Common myeloid progenitor, CD34-positive (primary cell): Measurements from ENCODE around the gene CD38.

Experiments used
- CTCF ChIA-PET: fragments of 350-600 bp; sonication (Branson Sonifier 250); formaldehyde crosslinking; loops from one replicate; lab custom pipeline; 2021; ENCODE audit warnings: antibody characterized with exemption; lab: Charles Lee
- POLR2A ChIA-PET: fragments of 350-600 bp; sonication (Branson Sonifier 250); formaldehyde crosslinking; loops from one replicate; lab custom pipeline; 2021; ENCODE audit warnings: antibody characterized with exemption; lab: Charles Lee
- DNase-seq, 3 donors: peaks; one replicate each; pipeline versions ENCODE4 v3.0.0 to v3.0.0-alpha.2; 2013
- H3K27ac ChIP-seq, 2 experiments: 1 replicate in 1 of 2; 2 replicates in 1 of 2; pipeline ENCODE4 v1.7.0; 2013; ENCODE audit warnings: inconsistent platforms in 2 of 2, low read length in 2 of 2, mild to moderate bottlenecking in 2 of 2, low read depth in 1 of 2, moderate library complexity in 1 of 2; ENCODE audit not compliant: severe bottlenecking in 2 of 2, insufficient read depth in 1 of 2, poor library complexity in 1 of 2
- H3K27me3 ChIP-seq, 5 experiments: replicated peaks in 2 of 5; 1 replicate in 3 of 5; 2 replicates in 2 of 5; pipeline versions ENCODE4 v1.6.1 to v1.7.0; 2013; ENCODE audit warnings: low read length in 4 of 5, mild to moderate bottlenecking in 2 of 5, moderate library complexity in 2 of 5, inconsistent platforms in 1 of 5; ENCODE audit not compliant: insufficient read depth in 5 of 5, control insufficient read depth in 4 of 5
- H3K36me3 ChIP-seq, 4 experiments: 1 replicate in 2 of 4; 2 replicates in 2 of 4; pipeline versions ENCODE4 v1.6.1 to v1.7.0; 2013; ENCODE audit warnings: low read length in 3 of 4, control low read depth in 1 of 4, mild to moderate bottlenecking in 1 of 4; ENCODE audit not compliant: control insufficient read depth in 4 of 4, insufficient read depth in 4 of 4
- H3K4me1 ChIP-seq, 4 experiments: 1 replicate in 3 of 4; 2 replicates in 1 of 4; pipeline versions ENCODE4 v1.6.1 to v1.7.1; 2013; ENCODE audit warnings: low read length in 3 of 4, mild to moderate bottlenecking in 3 of 4, control low read depth in 1 of 4, inconsistent platforms in 1 of 4, moderate library complexity in 1 of 4; ENCODE audit not compliant: control insufficient read depth in 4 of 4, insufficient read depth in 4 of 4; ENCODE audit errors: control extremely low read depth in 1 of 4
- H3K4me3 ChIP-seq, 7 experiments: 1 replicate in 4 of 7; 2 replicates in 3 of 7; pipeline versions ENCODE4 v1.5.1 to v1.7.0; 2013; ENCODE audit warnings: mild to moderate bottlenecking in 7 of 7, low read length in 6 of 7, moderate library complexity in 6 of 7, inconsistent platforms in 2 of 7, low read depth in 2 of 7, control low read depth in 1 of 7; ENCODE audit not compliant: insufficient read depth in 4 of 7, control insufficient read depth in 1 of 7; ENCODE audit errors: extremely low read depth in 1 of 7
- H3K9me3 ChIP-seq, 5 experiments: 1 replicate in 4 of 5; 2 replicates in 1 of 5; pipeline versions ENCODE4 v1.6.1 to v1.7.1; 2013; ENCODE audit warnings: low read length in 4 of 5, mild to moderate bottlenecking in 2 of 5, inconsistent platforms in 1 of 5, low read depth in 1 of 5, moderate library complexity in 1 of 5; ENCODE audit not compliant: control insufficient read depth in 4 of 5, insufficient read depth in 2 of 5; ENCODE audit errors: control extremely low read depth in 1 of 5
- WGBS: methylation state at CpG from one replicate; pipeline ENCODE4 v1.1.5; 2013; ENCODE audit not compliant: insufficient coverage; 5-methylcytosine and 5-hydroxymethylcytosine counted together

CD38 gene

DNA sequence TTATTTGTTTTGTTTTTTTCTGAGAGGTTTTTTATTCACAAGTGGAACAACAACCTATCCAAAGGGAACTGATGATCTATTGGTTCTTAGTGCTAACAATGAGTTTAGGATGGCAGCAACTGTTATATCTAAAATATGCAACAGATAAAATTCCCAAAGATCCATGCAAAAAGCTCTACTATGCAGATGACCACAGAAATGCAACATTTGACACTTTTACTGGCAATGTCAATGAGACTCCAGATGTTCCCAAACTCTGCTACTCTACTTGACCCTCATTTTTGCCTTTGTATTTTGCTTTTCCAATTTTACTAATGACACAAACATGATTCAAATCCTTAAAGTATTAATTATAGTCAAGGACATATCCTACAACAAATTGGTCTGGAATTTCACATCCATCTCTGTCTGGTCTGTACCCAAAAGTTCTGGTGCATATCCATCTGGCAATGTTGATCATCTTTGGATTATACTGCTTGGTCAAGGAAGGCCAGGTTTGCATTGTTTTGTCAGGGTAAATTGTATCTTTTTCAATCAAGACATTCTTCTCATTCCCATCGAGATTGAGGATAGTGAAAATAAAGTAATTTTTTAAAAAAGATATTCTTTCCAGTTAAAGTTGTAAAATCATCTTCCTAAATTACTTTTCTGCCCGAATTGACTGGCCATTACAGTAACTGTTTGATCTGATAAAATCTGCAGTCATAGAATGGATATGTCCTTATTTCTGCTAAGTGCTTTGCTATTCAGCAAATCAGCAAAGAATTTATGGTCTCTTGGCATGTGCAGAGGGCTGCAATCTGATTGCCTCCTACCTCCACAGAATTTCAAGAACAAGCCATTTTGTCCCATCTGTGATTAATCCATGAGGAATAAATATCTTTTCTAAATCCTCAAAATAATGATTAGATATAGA is 86.8 kb downstream of the CD38 start:
- H3K27ac ChIP-seq = no peak overlapping the region
- H3K4me1 ChIP-seq = peaks cover 0 to 6% (median 2%) of the 10 kb centered on the region in 4 experiments
- no peaks in the 10 kb centered on the region for H3K27me3 ChIP-seq
- no peaks in the 10 kb centered on the region for H3K36me3 ChIP-seq
- ChIA-PET CTCF (no interaction called here), POLR2A (no interaction called here)
- no peak overlapping the region for H3K4me3 ChIP-seq
- no peaks in the 10 kb centered on the region for H3K9me3 ChIP-seq
- no CpG with 5 or more reads among the region's 2 CpGs for WGBS
- DNase-seq = no peak

GRCh38 chr4:15868111-15868510 is 90.0 kb downstream of the CD38 start:
- Histone ChIP-seq H3K27ac (no peak overlapping the region), H3K27me3 (no peaks in the 10 kb centered on the region), H3K9me3 (no peaks in the 10 kb centered on the region), H3K4me1 (peaks cover 0 to 5% (median 1%) of the 10 kb centered on the region in 4 experiments), H3K36me3 (no peaks in the 10 kb centered on the region), H3K4me3 (peak overlapping the region in 1 of 7 experiments; percentile 24)
- ChIA-PET CTCF (interaction anchor here (0.7 to 1.1 kb wide), 6 partner anchors 12 to 63 kb away, joined by 3 to 4 read pairs (median 3); no protein-coding TSS in a partner anchor), POLR2A (interaction anchor here (0.6 to 0.7 kb wide), 2 partner anchors 13 to 225 kb away, joined by 3 read pairs; no protein-coding TSS in a partner anchor)
- WGBS = 80% methylated on average over 1 of the region's 3 CpGs
- peak; percentile 86 to 97 (median 96) for DNase-seq

GRCh38 chr4:15868826-15869413 is 90.8 kb downstream of the CD38 start:
- no peaks in the 10 kb centered on the region for H3K36me3 ChIP-seq
- H3K9me3 ChIP-seq = peaks cover 0 to 2% (median 0%) of the 10 kb centered on the region in 5 experiments
- POLR2A ChIA-PET = interaction anchor here (0.7 kb wide), 1 partner anchor 226 kb away, joined by 3 read pairs; no protein-coding TSS in a partner anchor
- H3K27ac ChIP-seq = no peak overlapping the region
- H3K4me3 ChIP-seq = no peak overlapping the region
- CTCF ChIA-PET = interaction anchor here (1.0 to 2.1 kb wide), 6 partner anchors 11 to 64 kb away, joined by 3 to 7 read pairs (median 4); no protein-coding TSS in a partner anchor
- no peaks in the 10 kb centered on the region for H3K27me3 ChIP-seq
- DNase-seq = no peak
- H3K4me1 ChIP-seq = peaks cover 0 to 5% (median 1%) of the 10 kb centered on the region in 4 experiments
- WGBS = 81% methylated on average over 3 of the region's 4 CpGs

DNA sequence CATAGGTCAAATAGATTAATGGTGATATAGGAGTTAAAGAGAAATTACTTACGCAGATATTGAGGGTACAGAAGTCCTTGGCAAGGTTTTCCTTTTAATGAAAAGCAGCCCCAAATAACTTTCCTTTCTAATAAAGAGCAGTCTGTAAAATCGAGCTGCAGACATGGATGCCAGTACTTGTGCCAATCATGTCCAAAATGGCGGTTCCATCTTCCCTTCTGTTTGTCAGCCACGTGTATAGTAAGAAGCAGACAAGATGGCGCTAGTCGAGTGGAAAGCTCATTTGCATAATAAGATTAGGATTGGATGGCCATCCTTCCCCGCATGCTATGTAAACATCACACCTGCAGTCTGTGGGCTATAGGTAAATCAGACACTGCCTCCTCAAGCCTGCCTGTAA is 92.0 kb downstream of the CD38 start:
- WGBS = 96% methylated on average over 6 of the region's 7 CpGs
- POLR2A ChIA-PET = no interaction called here
- CTCF ChIA-PET = interaction anchor here (1.0 to 3.9 kb wide), 6 partner anchors 10 to 92 kb away, joined by 3 to 22 read pairs (median 4); no protein-coding TSS in a partner anchor

GRCh38 chr4:15870921-15871664 is 93.0 kb downstream of the CD38 start:
- ChIA-PET POLR2A (no interaction called here), CTCF (interaction anchor here (1.0 to 3.9 kb wide), 6 partner anchors 9 to 91 kb away, joined by 3 to 22 read pairs (median 4); no protein-coding TSS in a partner anchor)
- WGBS = 98% methylated on average over 3 of the region's 4 CpGs
- peaks cover 0 to 5% (median 1%) of the 10 kb centered on the region in 4 experiments for H3K4me1 ChIP-seq
- H3K27me3 ChIP-seq = no peaks in the 10 kb centered on the region
- H3K4me3 ChIP-seq = no peak overlapping the region
- H3K27ac ChIP-seq = no peak overlapping the region
- H3K36me3 ChIP-seq = no peaks in the 10 kb centered on the region
- no peak for DNase-seq
- H3K9me3 ChIP-seq = peaks cover 0 to 5% (median 0%) of the 10 kb centered on the region in 5 experiments

More for the DNA sequence above, 92.0 kb downstream of the CD38 start:
- no peak overlapping the region for H3K4me3 ChIP-seq
- peaks cover 0 to 4% (median 0%) of the 10 kb centered on the region in 5 experiments for H3K9me3 ChIP-seq
- no peaks in the 10 kb centered on the region for H3K36me3 ChIP-seq
- H3K27me3 ChIP-seq = no peaks in the 10 kb centered on the region
- peaks cover 0 to 5% (median 1%) of the 10 kb centered on the region in 4 experiments for H3K4me1 ChIP-seq
- DNase-seq = no peak
- no peak overlapping the region for H3K27ac ChIP-seq

DNA sequence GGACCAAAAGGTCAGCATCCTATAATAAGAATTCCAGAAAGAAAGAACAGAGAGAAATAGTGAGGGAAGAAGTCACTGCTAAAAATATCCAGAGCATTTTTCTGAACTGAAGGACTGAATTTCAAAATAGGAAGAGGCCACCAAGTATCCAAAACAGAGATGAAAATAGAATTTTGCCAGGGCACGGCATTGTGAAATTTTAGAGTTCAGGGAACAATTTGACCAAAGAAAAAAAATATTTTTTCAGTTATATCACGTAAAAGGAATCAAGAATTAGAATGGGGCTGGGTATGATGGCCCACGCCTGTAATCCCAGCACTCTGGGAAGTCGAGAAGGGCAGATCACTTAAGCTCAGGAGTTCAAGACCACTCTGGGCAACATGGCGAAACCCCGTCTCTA is 95.0 kb downstream of the CD38 start:
- peaks cover 0 to 5% (median under 1%) of the 10 kb centered on the region in 4 experiments for H3K4me1 ChIP-seq
- ChIA-PET CTCF (interaction anchor here (1.0 to 3.9 kb wide), 3 partner anchors 9 to 127 kb away, joined by 3 to 22 read pairs (median 3); no protein-coding TSS in a partner anchor), POLR2A (no interaction called here)
- WGBS = 94% methylated on average over 5 of the region's 6 CpGs
- no peak for DNase-seq
- H3K27ac ChIP-seq = no peak overlapping the region
- H3K9me3 ChIP-seq = peaks cover 0 to 12% (median 4%) of the 10 kb centered on the region in 5 experiments
- no peak overlapping the region for H3K4me3 ChIP-seq
- no peaks in the 10 kb centered on the region for H3K36me3 ChIP-seq
- H3K27me3 ChIP-seq = no peaks in the 10 kb centered on the region
